AG09319 (cell line): ENCODE data around the gene DGKH.

Source experiments
- DNase-seq: peaks from one replicate; pipeline ENCODE4 v3.0.0-alpha.2; 2010; ENCODE audit warnings: low read depth; ENCODE audit errors: extremely low read depth
- TF ChIP-seq, protein P1 (sequence below): IDR thresholded peaks from 2 replicates; pipeline ENCODE4 v1.5.1; 2011; ENCODE audit warnings: low read depth, mild to moderate bottlenecking, inconsistent platforms, low read length, moderate library complexity

Gene DGKH

DNA sequence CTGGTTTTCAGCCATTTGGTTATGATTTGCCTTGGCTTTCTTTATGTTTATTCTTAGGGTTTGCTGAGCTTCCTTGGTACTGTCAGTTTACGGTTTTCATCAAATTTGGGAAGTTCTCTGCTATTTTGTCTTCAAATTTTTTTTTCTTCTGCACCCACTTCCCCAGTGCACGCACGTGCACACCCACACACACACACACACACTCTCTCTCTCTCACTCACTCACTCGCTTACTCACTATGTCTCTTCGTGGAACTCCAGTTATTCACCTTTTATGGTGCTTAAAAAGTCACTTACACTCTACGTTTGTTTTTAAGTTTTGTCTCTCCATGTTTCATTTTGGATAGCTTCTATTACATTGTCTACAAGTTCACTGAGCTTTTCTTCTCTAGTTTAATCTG lies 230.6 kb downstream of the DGKH start:
- no peak for DNase-seq
- TF ChIP-seq, protein P1, sequence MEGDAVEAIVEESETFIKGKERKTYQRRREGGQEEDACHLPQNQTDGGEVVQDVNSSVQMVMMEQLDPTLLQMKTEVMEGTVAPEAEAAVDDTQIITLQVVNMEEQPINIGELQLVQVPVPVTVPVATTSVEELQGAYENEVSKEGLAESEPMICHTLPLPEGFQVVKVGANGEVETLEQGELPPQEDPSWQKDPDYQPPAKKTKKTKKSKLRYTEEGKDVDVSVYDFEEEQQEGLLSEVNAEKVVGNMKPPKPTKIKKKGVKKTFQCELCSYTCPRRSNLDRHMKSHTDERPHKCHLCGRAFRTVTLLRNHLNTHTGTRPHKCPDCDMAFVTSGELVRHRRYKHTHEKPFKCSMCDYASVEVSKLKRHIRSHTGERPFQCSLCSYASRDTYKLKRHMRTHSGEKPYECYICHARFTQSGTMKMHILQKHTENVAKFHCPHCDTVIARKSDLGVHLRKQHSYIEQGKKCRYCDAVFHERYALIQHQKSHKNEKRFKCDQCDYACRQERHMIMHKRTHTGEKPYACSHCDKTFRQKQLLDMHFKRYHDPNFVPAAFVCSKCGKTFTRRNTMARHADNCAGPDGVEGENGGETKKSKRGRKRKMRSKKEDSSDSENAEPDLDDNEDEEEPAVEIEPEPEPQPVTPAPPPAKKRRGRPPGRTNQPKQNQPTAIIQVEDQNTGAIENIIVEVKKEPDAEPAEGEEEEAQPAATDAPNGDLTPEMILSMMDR = no peak

DNA sequence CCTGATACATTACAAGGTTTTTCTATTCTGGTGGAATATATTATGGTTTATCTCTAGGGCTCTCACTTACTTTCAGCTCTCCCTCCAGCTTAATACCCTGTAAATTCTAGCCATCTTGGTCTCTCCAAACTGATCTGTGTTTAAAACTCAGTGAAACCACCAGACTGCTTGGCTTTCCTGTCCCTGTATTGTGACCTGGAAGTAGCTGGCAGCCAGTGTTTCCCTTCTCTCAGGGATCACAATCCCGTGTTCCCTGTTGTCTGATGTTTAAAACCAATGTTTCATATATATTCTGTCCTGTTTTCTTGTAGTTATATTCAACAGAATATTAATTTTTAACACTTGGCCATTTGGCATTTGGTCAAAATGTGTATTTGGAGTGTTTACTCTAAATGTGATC lies 231.5 kb downstream of the DGKH start:
- DNase-seq = no peak
- TF ChIP-seq, protein P1 = no peak

DNA sequence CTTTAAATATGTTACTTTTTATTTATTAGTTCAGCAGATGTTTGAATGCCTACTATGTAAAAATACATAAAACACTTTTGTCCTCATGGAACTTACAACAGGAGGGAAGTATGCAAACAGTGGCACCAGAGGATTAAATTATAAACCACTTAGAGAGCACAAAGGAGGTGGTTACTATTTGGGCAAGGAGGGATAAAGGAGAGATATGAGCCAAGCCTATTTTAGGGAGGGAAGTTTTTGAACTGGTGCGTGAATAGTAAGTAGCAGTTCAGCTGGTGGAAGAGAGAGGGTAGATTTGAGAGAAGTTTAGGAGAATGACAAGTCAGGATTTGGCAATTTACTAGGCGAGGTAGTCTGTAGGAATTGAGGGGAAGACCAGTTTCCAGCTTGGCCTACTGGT lies 232.1 kb downstream of the DGKH start:
- TF ChIP-seq, protein P1 = no peak
- DNase-seq = no peak

DNA sequence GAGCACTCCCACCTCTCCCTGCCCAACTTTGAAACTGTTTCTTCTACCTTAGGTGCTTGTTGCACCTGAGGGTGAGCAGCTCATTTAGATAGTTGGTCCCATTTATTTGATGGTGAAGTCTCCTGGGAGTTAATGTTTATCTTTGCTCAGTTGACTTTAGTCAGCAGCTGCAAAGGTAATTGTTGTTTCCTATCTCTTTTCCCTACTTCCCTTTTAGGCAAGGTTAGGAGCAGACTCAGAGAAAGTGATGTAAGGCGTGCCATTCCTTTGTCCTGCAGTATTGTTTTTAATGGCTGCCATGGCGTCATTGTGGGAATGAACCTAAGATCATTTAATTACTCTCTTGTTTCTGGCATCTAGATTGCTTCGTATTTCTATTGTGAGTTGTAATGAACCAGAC lies 235.1 kb downstream of the DGKH start:
- TF ChIP-seq, protein P1 = no peak
- DNase-seq = no peak

DNA sequence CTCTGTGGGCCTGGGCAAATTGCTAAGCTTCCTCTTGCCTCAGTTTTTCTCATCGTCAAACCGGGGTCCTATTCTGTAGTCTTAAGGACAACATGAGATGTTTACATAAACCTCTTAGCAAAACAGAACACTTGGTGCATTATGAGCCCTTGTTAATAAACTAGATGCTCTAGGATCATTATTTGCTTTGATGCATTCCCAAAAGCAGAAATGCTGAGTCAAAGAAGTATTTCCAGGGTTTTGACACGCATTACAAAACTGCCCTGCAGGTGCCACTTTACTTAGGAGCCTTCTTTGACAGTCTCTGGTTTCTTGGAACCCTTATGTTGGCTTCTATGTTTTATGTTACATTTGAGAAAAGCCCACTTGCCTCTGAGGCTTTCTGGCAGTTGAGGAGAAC lies 235.6 kb downstream of the DGKH start:
- no peak for DNase-seq

More for the DNA sequence above, 235.6 kb downstream of the DGKH start:
- TF ChIP-seq, protein P1 = no peak
